Endothelial cell of umbilical vein (primary cell): ENCODE results near the gene C16orf95. TPM values are rescaled to one million over a fixed set of nuclear protein-coding genes. Genes with fewer than 3 reads are reported as not detected.

Source experiments
- BruUV-seq: library from RNA; stranded (reverse); fragments of 400-500 nt; replicated peaks from 2 replicates; lab custom pipeline; 2021; lab: Mats Ljungman, UMichigan
- CTCF ChIA-PET: fragments of 300-600, 350-600 bp; sonication (Branson Sonifier 250); formaldehyde crosslinking; loops from one replicate; lab custom pipeline; 2021; ENCODE audit warnings: antibody characterized with exemption, inconsistent platforms; lab: Charles Lee
- POLR2A ChIA-PET: fragments of 300-600, 350-600 bp; sonication (Branson Sonifier 250); formaldehyde crosslinking; loops from one replicate; lab custom pipeline; 2021; ENCODE audit warnings: antibody characterized with exemption, inconsistent platforms; lab: Charles Lee
- DNase-seq: peaks from one replicate; pipeline ENCODE4 v3.0.0-alpha.2; 2011; ENCODE audit warnings: low read depth, low spot score
- FAIRE-seq: peaks from 2 replicates; lab custom pipeline; 2011; peaks lifted over from hg19 to GRCh38; lab: Jason Lieb, UNC
- H2AFZ ChIP-seq: 2 replicates; pipeline ENCODE4 v1.6.0; 2012; ENCODE audit warnings: low read depth, low read length, control low read depth, inconsistent platforms
- H3K27ac ChIP-seq: 2 replicates; pipeline ENCODE4 v1.5.1; 2011; ENCODE audit warnings: low read depth, mild to moderate bottlenecking, control low read depth, low read length, moderate library complexity; ENCODE audit not compliant: insufficient read depth
- H3K27me3 ChIP-seq, 2 experiments: 2 replicates each; pipeline versions ENCODE4 v1.6.0 to v1.6.1; 2011; ENCODE audit warnings: low read length in 2 of 2, mixed read lengths in 1 of 2; ENCODE audit not compliant: control insufficient read depth in 2 of 2, insufficient read depth in 2 of 2
- H3K36me3 ChIP-seq, 2 experiments: 2 replicates in 1 of 2; 3 replicates in 1 of 2; pipeline ENCODE4 v1.5.1; 2011; ENCODE audit warnings: low read length in 2 of 2, mild to moderate bottlenecking in 1 of 2, moderate library complexity in 1 of 2; ENCODE audit not compliant: control insufficient read depth in 2 of 2, insufficient read depth in 2 of 2; ENCODE audit errors: extremely low read depth in 1 of 2
- H3K4me1 ChIP-seq: 3 replicates; pipeline ENCODE4 v1.5.1; 2011; ENCODE audit warnings: mild to moderate bottlenecking, low read length; ENCODE audit not compliant: control insufficient read depth, insufficient read depth; ENCODE audit errors: extremely low read depth
- H3K4me2 ChIP-seq: 2 replicates; pipeline ENCODE4 v1.6.1; 2011; ENCODE audit warnings: low read length, control low read depth, mixed read lengths; ENCODE audit not compliant: insufficient read depth
- H3K4me3 ChIP-seq, 3 experiments: fragments of 200-600 bp in 1 of 3; sonication (generic), shearing (Covaris generic) in 1 of 3; replicated peaks in 1 of 3; 2 replicates each; pipeline ENCODE4 v1.5.1; 2011 to 2016; ENCODE audit warnings: control low read depth in 3 of 3, low read length in 3 of 3, mild to moderate bottlenecking in 2 of 3, inconsistent platforms in 1 of 3, low read depth in 1 of 3, moderate library complexity in 1 of 3; ENCODE audit not compliant: insufficient read depth in 1 of 3
- H3K79me2 ChIP-seq: 2 replicates; pipeline ENCODE4 v1.6.0; 2012; ENCODE audit warnings: low read length, inconsistent platforms; ENCODE audit not compliant: control insufficient read depth, insufficient read depth
- H3K9ac ChIP-seq: replicated peaks from 2 replicates; pipeline ENCODE3; 2011; ENCODE audit warnings: low read length, control low read depth; ENCODE audit not compliant: insufficient read depth; ENCODE audit errors: extremely low read depth
- H3K9me1 ChIP-seq: replicated peaks from 3 replicates; pipeline ENCODE4 v1.6.0; 2011; ENCODE audit warnings: mild to moderate bottlenecking, low read length; ENCODE audit not compliant: control insufficient read depth, insufficient read depth; ENCODE audit errors: extremely low read depth
- H3K9me3 ChIP-seq: replicated peaks from 2 replicates; pipeline ENCODE4 v1.5.1; 2012; ENCODE audit warnings: low read length, inconsistent platforms; ENCODE audit not compliant: control insufficient read depth, insufficient read depth
- H4K20me1 ChIP-seq: replicated peaks from 2 replicates; pipeline ENCODE3; 2011; ENCODE audit warnings: mild to moderate bottlenecking, low read length; ENCODE audit not compliant: control insufficient read depth, insufficient read depth; ENCODE audit errors: extremely low read depth
- CTCF ChIP-seq, 2 donors: IDR thresholded peaks; 1 replicate in 1 of 2; 2 replicates in 1 of 2; pipeline ENCODE4 v1.5.1; 2011; ENCODE audit warnings: low read length in 2 of 2, mild to moderate bottlenecking in 2 of 2, moderate library complexity in 2 of 2, control low read depth in 1 of 2, inconsistent platforms in 1 of 2, low read depth in 1 of 2; ENCODE audit not compliant: insufficient read depth in 1 of 2; ENCODE audit errors: extremely low read depth in 1 of 2
- FOS ChIP-seq: IDR thresholded peaks from 2 replicates; pipeline ENCODE4 v1.6.1; 2011; ENCODE audit warnings: mild to moderate bottlenecking, low read length, moderate library complexity, borderline replicate concordance; ENCODE audit not compliant: insufficient read depth
- GATA2 ChIP-seq: IDR thresholded peaks from 2 replicates; pipeline ENCODE4 v1.7.0; 2011; ENCODE audit warnings: low read depth, mild to moderate bottlenecking, moderate library complexity, mixed read lengths, low read length; ENCODE audit not compliant: insufficient read length, insufficient read depth
- JUN ChIP-seq: IDR thresholded peaks from 2 replicates; pipeline ENCODE4 v1.6.1; 2011; ENCODE audit warnings: borderline replicate concordance, low read depth; ENCODE audit not compliant: insufficient read length, insufficient read depth
- MAX ChIP-seq: IDR thresholded peaks from 2 replicates; pipeline ENCODE4 v1.6.1; 2011; ENCODE audit not compliant: insufficient read depth, insufficient read length
- MYC ChIP-seq: IDR thresholded peaks from one replicate; pipeline ENCODE4 v1.6.1; 2011; ENCODE audit warnings: mild to moderate bottlenecking, low read depth, low read length
- POLR2A ChIP-seq: IDR thresholded peaks from 2 replicates; pipeline ENCODE4 v1.6.1; 2012; ENCODE audit warnings: low read depth, mild to moderate bottlenecking, control low read depth, low read length
- POLR2AphosphoS5 ChIP-seq: IDR thresholded peaks from 2 replicates; pipeline ENCODE4 v1.6.1; 2012; ENCODE audit warnings: low read depth, mild to moderate bottlenecking, control low read depth, low read length, moderate library complexity; ENCODE audit not compliant: insufficient read depth
- dilution Hi-C: fragments of 300-500 bp; cut with MboI; formaldehyde crosslinking; loops from one replicate; pipeline ENCODE4 v1.15.0; 2019; ENCODE audit warnings: low sequenced_read_pairs; ENCODE audit not compliant: extremely low pct_ligation_motif_present
- intact Hi-C: fragments of 100-400 bp; cut with micrococcal nuclease; formaldehyde crosslinking; loops from one replicate; pipeline ENCODE4 v1.10.0; 2022
- polyA plus RNA-seq, 4 experiments: library from polyadenylated mRNA; depleted of rRNA in 3 of 4; stranded (reverse) in 3 of 4; unstranded in 1 of 4; fragments of >200 nt; gene quantifications; 2 replicates each; pipeline versions ENCODE4 v1.2.1 to v1.2.3, GENCODE V29; 2011 to 2012; ENCODE audit warnings: missing spikeins in 1 of 4
- total RNA-seq: library from RNA; stranded (reverse); gene quantifications from 2 replicates; pipeline ENCODE4 v1.2.3, GENCODE V29; 2021

Gene C16orf95
- total and polyA plus RNA-seq, 2 donors (not counting 3 experiments of a cell fraction or from before 2014, with no cell fraction given), result 4.0 to 6.6 TPM

GRCh38 chr16:87316450-87316922, 706 bp downstream of the C16orf95 start:
- TF ChIP-seq MAX, result no peak
- no peak for TF ChIP-seq POLR2AphosphoS5
- TF ChIP-seq MYC, result no peak
- TF ChIP-seq GATA2, result no peak
- no peak for TF ChIP-seq FOS
- no peak for TF ChIP-seq POLR2A
- TF ChIP-seq JUN, result no peak
- TF ChIP-seq CTCF (IDR thresholded peaks at IDR 0.05; ENCODE audit: extremely low read depth in 1 of 2, insufficient read depth in 1 of 2, low read depth in 1 of 2, low read length in 2 of 2), result no peak
- Histone ChIP-seq H3K4me2 (peak overlapping the region; percentile 91), H3K4me3 (peak overlapping the region in 2 of 3 experiments; percentile 91 to 99), H3K4me1 (peaks cover 7% of the 10 kb centered on the region), H3K9me1 (no peaks in the 10 kb centered on the region), H3K27me3 (no peaks in the 10 kb centered on the region), H2AFZ (peak overlapping the region; percentile 93), H3K9ac (peak overlapping the region; percentile 98), H3K27ac (peak overlapping the region; percentile 84), H3K36me3 (no peaks in the 10 kb centered on the region), H3K9me3 (no peaks in the 10 kb centered on the region), H3K79me2 (peaks cover 11% of the 10 kb centered on the region), H4K20me1 (no peaks in the 10 kb centered on the region)
- intact Hi-C loops, result loop anchor here (2.0 to 5.0 kb wide), 3 partner anchors 66 to 929 kb away; partner anchors contain the start of gene FBXO31
- ChIA-PET CTCF (interaction anchor here (0.7 to 1.7 kb wide), 5 partner anchors 11 to 67 kb away, joined by 3 to 5 read pairs (median 5); partner anchors contain the start of gene FBXO31), POLR2A (interaction anchor here (1.0 kb wide), 1 partner anchor 67 kb away, joined by 6 read pairs; the partner anchor contains the start of gene FBXO31)
- DNase-seq, result no peak
- dilution Hi-C loops, result no loop called here
- FAIRE-seq, result no peak
- no TSS peak for BruUV-seq
